Measurements from ENCODE around the gene TENT4A. TPM values are rescaled to one million over a fixed set of nuclear protein-coding genes. Genes with fewer than 3 reads are reported as not detected.
A peak's percentile ranks its signal among the peaks of the same experiment; 100 is the strongest.

Gene TENT4A
- total RNA-seq, 1 donor from 2014 or later, result 20.7 TPM

DNA sequence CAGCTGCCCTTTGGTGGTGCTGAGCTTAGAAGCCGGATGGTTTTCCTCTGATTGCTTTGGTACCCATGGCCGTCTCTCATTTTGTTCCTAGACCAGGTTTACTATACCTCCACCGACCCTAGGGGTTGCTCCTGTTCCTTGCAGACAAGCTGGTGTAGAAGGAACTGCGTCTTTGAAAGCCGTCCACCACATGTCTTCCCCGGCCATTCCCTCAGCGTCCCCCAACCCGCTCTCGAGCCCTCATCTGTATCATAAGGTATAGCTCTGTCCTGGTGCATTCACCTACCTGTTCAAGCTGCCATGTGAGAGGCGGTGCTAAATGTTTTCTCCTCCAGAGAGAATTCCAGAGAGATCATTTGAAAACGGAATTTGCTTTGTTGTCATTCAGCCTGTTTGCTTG is 39.5 kb downstream of the TENT4A start:
- DNase-seq, result no peak

- no peak for DNase-seq
These were observed 40.6 kb downstream of the TENT4A start for GRCh38 chr5:6753851-6754250.

GRCh38 chr5:6754766-6755165 is 41.5 kb downstream of the TENT4A start:
- DNase-seq, result no peak

DNA sequence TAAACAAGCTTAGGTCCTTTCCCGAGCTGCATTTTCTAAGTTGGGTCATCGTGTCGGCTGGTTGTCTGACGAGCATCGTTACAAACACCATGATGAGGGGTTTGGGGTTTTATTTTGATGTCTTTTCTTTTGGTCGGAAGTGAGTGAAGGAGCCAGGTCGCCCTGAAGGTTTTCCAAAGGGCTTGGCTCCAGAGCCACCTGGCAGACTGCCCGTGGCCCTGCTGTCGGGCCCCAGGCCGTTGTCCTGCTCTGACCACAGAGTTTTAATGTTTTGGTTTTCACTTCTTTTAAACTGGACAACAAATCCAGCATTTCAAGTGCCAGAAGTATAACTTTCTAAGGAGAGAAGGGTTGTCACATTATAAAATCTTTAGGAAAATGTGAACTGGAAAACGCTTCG is 42.3 kb downstream of the TENT4A start:
- DNase-seq, result no peak

- no peak for DNase-seq
These were observed 42.7 kb downstream of the TENT4A start for GRCh38 chr5:6755941-6756340.

DNA sequence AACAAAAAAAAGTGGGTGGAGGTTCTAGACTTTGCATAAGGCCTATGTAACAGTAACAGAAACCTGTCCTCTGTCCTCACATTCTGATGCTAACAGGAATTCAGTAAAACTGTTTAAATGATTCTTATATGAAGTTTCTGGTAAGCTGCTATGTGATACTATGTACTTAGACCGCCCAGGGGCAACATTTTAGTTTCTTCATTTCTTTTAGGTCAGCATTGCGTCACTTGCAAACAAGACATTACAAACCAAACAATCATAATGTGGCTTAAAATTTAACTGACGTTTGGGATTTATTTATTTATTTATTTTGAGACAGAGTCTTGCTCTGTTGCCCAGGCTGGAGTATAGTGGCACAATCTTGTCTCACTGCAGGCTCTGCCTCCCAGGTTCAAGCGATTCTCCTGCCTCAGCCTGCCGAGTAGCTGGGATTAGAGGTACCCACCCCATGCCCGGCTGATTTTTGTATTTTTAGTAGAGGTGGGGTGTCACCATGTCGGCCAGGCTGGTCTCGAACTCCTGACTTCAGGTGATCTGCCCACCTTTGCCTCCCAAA is 44.3 kb downstream of the TENT4A start:
- DNase-seq, result no peak

DNA sequence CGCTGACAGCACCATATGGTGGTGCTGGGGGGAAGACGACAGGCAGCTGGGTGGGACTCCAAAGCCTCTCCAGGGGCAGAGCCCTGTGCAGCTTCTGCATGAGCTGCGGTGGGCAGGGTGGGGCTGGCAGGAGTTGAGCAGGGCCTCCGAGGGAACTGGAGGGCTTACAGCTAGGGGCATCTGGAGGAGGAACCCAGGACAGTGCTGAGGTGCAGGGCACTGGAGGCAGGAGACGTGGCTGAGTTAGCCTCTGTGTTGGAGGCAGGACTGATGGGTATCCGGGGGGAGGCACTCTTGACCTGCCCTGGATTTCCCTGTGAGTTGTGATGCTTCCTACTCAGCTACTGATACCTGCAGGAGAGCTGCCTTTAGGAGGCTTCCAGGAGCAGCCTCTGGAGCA is 45.0 kb downstream of the TENT4A start:
- no peak for DNase-seq

- DNase-seq, result no peak
These were observed 45.5 kb downstream of the TENT4A start for GRCh38 chr5:6758706-6759105.

- DNase-seq, result no peak
These were observed 46.2 kb downstream of the TENT4A start for GRCh38 chr5:6759401-6759800.

- DNase-seq, result no peak
These were observed 46.8 kb downstream of the TENT4A start for GRCh38 chr5:6759983-6760382.

DNA sequence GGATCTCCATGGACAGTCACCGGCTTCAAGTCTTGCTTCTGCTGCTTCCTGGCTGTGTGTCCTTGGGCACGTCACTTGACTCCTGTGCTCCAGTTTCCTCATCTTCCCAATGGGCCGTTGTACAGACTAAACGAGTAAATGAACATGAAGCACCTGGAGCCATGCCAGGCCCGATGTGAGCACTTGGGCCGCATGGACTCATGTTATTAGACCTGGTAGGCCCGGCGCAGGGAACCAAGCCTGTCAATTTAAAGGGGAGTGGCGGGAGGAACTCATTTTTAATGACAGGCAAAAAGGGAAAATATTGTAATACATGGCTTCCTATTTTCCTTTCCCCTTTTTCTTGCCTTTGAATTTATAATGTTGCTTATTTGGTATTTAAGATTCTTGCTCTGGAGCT is 47.5 kb downstream of the TENT4A start:
- no peak for DNase-seq

GRCh38 chr5:6761333-6761732 is 48.1 kb downstream of the TENT4A start:
- no peak for DNase-seq

DNA sequence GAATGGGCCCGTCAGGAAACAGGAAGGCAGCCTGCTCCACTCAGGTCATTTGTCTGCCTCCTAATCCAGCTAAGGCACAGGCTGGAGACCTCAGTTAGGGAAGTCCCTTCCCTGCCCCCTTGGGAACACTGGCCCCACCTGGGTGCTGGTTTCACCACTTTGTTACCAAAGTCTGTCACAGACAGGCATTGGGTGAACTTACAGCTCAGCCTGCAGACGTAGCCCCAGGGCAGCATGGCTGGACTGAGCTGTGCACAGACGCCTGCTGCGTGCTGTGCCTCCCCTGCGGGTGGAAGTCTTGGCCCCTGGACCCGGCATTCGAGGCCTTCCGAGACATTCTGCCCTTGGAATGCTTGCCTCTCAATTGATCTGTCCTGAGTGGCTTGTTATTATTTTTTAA is 48.9 kb downstream of the TENT4A start:
- no peak for DNase-seq

GRCh38 chr5:6762697-6763096 is 49.5 kb downstream of the TENT4A start:
- DNase-seq, result no peak

DNA sequence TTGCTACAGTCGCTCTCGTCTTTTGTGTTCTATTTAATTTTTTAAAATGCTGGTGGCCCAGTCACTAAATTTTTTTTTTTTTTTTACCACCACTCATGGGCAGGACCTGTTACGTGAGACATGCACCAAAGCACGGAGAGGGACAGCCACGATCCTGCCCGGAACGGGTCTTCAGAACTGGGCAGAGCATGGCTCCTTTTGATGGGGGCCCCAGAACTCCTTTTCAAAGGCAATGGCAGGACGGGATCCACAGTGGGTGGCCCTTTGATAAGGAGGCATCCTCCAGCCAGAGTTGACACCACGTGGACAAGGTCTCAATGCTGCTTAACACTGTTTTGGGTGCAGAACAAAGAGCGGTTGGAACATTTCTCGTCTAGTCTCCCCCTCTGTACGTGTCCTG is 50.0 kb downstream of the TENT4A start:
- DNase-seq, result no peak

GRCh38 chr5:6765612-6766525 is 52.6 kb downstream of the TENT4A start:
- DNase-seq, result peak; percentile 66

- DNase-seq, result peak; percentile 34
These were observed 53.4 kb downstream of the TENT4A start for GRCh38 chr5:6766604-6767093.

DNA sequence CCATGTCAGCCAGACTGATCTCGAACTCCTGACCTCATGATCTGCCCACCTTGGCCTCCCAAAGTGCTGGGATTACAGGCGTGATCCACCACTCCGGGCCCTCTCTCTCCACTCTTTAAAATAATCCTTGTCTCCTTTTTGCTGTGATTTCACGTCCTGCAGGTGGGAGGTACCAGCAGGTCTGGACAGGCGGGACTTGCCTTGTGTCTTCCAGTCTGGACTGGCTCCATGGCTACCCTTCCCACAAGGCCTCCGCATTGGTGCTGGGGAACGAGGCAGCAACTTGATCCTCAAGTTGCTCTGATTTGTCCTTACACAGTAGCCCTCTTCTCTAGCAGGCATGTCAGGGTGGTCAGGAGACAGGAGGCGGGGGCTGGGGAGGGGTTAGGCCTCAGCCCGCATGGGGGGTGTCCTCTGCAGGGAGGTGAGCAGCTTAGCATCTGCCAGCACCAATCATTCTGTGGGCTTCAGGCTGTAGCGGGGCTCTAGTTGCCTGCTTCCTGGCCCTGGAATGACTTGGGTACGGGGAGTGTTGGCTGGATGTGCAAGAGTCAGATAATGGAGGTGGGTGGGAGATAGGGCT is 54.3 kb downstream of the TENT4A start:
- no peak for DNase-seq

DNA sequence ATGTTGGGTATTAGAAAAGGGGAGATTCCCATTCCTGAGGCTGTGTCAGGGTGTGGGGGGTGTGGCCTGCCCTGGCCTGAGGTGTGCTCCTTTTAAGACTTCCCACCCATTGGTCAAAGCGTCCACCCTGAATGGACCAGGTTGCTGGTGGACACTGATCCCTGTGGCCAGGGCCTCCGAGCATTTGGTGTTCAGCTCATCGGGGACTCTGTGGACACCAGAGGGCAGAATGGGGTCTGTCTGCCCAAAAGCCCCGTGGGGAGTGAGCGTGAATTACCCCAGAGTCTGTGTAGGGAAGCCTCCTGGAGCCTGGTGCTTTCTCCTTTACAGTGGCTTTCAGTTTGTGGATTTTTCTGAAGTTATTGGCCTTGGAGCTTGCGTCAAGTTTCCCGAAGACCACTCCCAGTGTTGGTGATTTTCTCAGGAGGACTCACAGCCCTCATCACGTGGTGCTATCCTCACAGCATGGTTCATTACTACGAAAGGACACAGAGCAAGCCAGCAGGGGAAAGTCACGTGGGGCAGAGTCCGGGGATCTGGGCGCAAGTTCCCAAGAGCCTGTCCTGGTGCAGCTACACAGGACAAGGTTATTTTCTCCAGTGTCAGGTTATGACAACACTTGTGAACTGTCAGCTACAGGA is 55.5 kb downstream of the TENT4A start:
- DNase-seq, result no peak

DNA sequence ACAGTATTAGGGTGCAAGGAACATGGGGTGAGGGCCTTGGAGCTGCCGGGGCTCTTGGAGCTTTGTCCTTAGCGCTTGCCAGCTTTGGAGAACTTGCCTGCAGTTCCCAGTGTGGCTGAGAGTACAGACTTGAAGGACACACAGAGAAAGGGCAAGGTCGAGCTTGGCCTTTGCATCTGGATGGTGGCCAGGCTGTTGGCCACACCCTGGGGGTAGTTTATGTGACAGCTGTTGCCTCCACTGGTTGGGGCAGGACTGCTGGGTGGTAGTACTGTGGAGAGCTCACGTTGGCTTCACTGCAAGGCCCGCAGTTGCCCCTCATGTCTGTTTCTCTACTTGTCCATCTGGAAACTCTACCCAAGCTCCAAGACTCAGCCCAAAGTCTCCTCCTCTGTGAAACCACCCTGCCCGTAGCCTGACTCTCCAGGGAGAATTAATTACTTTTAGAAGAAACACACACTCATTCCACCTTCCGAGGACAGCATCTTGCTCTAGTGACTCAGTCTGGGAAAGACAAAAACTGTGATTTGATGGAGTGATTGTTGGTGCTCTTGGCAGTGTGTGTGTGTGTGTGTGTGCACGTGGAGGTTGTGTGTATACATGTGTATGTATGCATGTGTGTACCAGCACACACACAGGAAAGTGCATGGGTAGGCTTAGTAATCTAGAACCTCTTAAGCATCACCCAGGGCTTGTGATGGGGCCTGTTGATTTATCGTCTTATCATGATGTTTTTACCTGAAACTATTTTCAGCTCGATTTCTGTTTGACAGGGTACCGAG is 57.8 kb downstream of the TENT4A start:
- no peak for DNase-seq

DNA sequence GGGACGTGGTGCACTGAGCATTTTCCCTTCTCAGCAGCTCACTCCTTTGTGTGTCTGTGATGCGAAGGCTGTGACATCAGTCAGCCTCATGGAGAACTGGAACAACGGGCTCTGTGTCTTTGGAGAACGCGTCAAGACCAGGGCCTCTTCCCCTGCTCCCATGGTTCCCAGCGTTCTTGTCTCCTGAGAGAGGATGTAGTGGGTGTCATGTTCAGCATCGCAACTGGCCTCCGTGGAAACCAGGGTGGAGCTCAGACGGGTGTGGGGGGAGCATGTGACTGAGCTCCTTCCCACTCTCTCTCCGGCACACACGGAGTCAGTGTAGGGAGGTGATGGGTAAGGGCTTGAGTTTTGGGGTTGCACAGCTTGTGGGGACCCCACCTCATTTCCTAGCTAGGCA is 59.7 kb downstream of the TENT4A start:
- DNase-seq, result peak; percentile 42

GRCh38 chr5:6773342-6774035 is 60.3 kb downstream of the TENT4A start:
- DNase-seq, result no peak
